Heart right ventricle (tissue), 16 donors: ENCODE data around the gene LGALS14. TPM values are rescaled to one million over a fixed set of nuclear protein-coding genes. Genes with fewer than 3 reads are reported as not detected.

ENCODE experiments used
- ATAC-seq, 8 donors: fragments of 200-7000 bp; cut with Tn5 transposase; one replicate each; pipeline ENCODE4 v1.9.1; 2020; ENCODE audit warnings: mild to moderate bottlenecking in 8 of 8, moderate library complexity in 8 of 8, moderate number of reproducible peaks in 1 of 8
- DNase-seq, 2 donors: peaks; one replicate each; pipeline ENCODE4 v3.0.0-alpha.2; 2020
- H3K27ac ChIP-seq, 10 donors: fragments of 200-600 bp; sonication (generic) in 2 of 10; one replicate each; pipeline versions ENCODE4 v1.5.0 to v1.8.0; 2020 to 2022; ENCODE audit warnings: mild to moderate bottlenecking in 3 of 10
- H3K27me3 ChIP-seq, 7 donors: fragments of 200-600 bp; one replicate each; pipeline ENCODE4 v1.8.0; 2021 to 2022; ENCODE audit warnings: mild to moderate bottlenecking in 2 of 7
- H3K36me3 ChIP-seq, 9 donors: fragments of 200-600 bp; sonication (generic) in 1 of 9; one replicate each; pipeline versions ENCODE4 v1.5.0 to v1.8.0; 2020 to 2022; ENCODE audit warnings: mild to moderate bottlenecking in 2 of 9
- H3K4me1 ChIP-seq, 9 donors: fragments of 200-600 bp; sonication (generic) in 1 of 9; one replicate each; pipeline versions ENCODE4 v1.5.0 to v1.8.0; 2020 to 2022; ENCODE audit warnings: mild to moderate bottlenecking in 4 of 9
- H3K4me3 ChIP-seq, 10 donors: fragments of 200-600 bp; sonication (generic) in 2 of 10; one replicate each; pipeline versions ENCODE4 v1.5.0 to v1.8.0; 2020 to 2022; ENCODE audit warnings: mild to moderate bottlenecking in 7 of 10, moderate library complexity in 2 of 10
- H3K9me3 ChIP-seq, 11 donors: fragments of 200-600 bp in 10 of 11; sonication (generic) in 2 of 11; one replicate each; pipeline versions ENCODE4 v1.5.0 to v1.8.0; 2013 to 2022; ENCODE audit warnings: mild to moderate bottlenecking in 2 of 11, control low read depth in 1 of 11, moderate library complexity in 1 of 11
- WGBS, 2 donors: extraction: QIAGEN DNeasy Blood & Tissue Kit; methylation state at CpG; one replicate each; pipeline ENCODE4 v1.1.7; 2013; ENCODE audit warnings: inconsistent platforms in 1 of 2; 5-methylcytosine and 5-hydroxymethylcytosine counted together
- intact Hi-C, 10 donors: fragments of 100-400 bp; cut with DNase I; formaldehyde crosslinking; loops; one replicate each; pipeline versions ENCODE4 v1.11.1 to v1.14.2; 2022
- polyA plus RNA-seq, 2 donors: library from polyadenylated mRNA; stranded (reverse); fragments of 200-250 nt; gene quantifications; one replicate each; pipeline ENCODE4 v1.2.3, GENCODE V29; 2013
- total RNA-seq, 10 donors: library from RNA; stranded (reverse); fragmentation: NEBNext Ultra II Directional in 3 of 10; extraction: Animal tissue kit (Norgen Biotek cat#: 25700) in 3 of 10; gene quantifications; one replicate each; pipeline versions ENCODE4 v1.2.1 to v1.2.4, GENCODE V29; 2021 to 2023
- TF ChIP-seq, protein P1 (sequence below), 9 donors: fragments of 200-600 bp; sonication (generic) in 2 of 9; IDR thresholded peaks; one replicate each; pipeline versions ENCODE4 v1.5.0 to v1.8.0; 2021 to 2022; ENCODE audit warnings: antibody characterized with exemption in 9 of 9, mild to moderate bottlenecking in 5 of 9, moderate library complexity in 1 of 9
- donor health status: Arrhythmogenic right ventricular cardiomyopathy.
- donor health status: ischemic (EF 13 %, LVEDD 7.1; RV severe dilation, severe dysfunction).
- donor health status: healthy with polysubstance abuse.
- donor health status: DM: no; HTN: yes; CAD: no.
- donor health status: DM: no; HTN: no; CAD: no.
- donor health status: ischemic (EF 25% LVEDD 6.9; RV normal size, moderate dysfunction).
- donor health status: ischemic (EF 25% LVEDD 5.7; RV mildly dilated, moderate dysfunction).
- donor health status: healthy.
- donor health status: DM: yes; HTN: yes; CAD: no.
- donor health status: Ischemic cardiomyopathy.
- donor health status: ischemic (EF 35%, LVEDD 5.7; RV mildly dilated, moderate dysfunction).
- donor health status: nonischemic (EF 11% LVEDD 7.7; RV severe dilation, severe dysfunction).
- donor health status: DM: yes; HTN: yes; CAD: no.
- donor health status: PGD.
- donor health status: ischemic (EF 29% LVEDD 5.4; RV normal size, mild dysfunction).
- donor health status: nonischemic (EF 23%, LVEDD 6.1; RV moderate dilation, normal function).

The LGALS14 gene
- total and polyA plus RNA-seq, 12 donors: not detected

DNA sequence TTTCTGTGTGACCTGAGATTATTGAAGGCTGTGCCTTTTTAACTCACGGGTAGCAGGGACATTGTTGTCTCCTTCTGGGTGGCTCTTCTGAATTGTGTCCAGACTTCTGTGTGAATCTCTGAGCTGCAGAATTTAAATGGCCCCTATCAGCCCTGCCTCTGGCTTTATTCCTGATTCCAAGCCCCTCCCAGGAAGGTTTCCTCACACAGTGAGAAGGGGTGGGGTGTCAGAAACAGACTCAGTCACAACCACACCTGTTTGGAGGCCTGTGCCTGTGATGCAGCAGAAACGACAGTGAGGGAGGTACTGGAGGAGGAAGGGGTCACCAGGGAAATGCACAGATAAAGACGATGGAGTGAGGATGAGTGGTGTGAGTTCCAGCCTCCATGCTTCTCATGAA lies 33.6 kb downstream of the LGALS14 start, which contains the start of gene CLC:
CLC (minus strand) TSS at position 139 of the 400 bp plus-strand sequence; CDS start at position 62, 77 bp downstream.
- 45% methylated on average over 3 of the region's 3 CpGs for WGBS, 2 donors
- Histone ChIP-seq H3K9me3 (no peaks in the 10 kb centered on the region), H3K36me3 (no peaks in the 10 kb centered on the region), H3K27ac (no peak within 1 kb of the TSS), H3K4me3 (peak within 1 kb of the TSS in 1 of 10 donors; percentile 26), H3K4me1 (no peaks in the 10 kb centered on the region), H3K27me3 (peaks cover 0 to 17% (median 9%) of the 10 kb centered on the region in 7 donors)
- DNase-seq (no peak), ATAC-seq (no peak)
- intact Hi-C loops: no loop called here
- TF ChIP-seq, protein P1, sequence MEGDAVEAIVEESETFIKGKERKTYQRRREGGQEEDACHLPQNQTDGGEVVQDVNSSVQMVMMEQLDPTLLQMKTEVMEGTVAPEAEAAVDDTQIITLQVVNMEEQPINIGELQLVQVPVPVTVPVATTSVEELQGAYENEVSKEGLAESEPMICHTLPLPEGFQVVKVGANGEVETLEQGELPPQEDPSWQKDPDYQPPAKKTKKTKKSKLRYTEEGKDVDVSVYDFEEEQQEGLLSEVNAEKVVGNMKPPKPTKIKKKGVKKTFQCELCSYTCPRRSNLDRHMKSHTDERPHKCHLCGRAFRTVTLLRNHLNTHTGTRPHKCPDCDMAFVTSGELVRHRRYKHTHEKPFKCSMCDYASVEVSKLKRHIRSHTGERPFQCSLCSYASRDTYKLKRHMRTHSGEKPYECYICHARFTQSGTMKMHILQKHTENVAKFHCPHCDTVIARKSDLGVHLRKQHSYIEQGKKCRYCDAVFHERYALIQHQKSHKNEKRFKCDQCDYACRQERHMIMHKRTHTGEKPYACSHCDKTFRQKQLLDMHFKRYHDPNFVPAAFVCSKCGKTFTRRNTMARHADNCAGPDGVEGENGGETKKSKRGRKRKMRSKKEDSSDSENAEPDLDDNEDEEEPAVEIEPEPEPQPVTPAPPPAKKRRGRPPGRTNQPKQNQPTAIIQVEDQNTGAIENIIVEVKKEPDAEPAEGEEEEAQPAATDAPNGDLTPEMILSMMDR (IDR thresholded peaks at IDR 0.05): no peak

DNA sequence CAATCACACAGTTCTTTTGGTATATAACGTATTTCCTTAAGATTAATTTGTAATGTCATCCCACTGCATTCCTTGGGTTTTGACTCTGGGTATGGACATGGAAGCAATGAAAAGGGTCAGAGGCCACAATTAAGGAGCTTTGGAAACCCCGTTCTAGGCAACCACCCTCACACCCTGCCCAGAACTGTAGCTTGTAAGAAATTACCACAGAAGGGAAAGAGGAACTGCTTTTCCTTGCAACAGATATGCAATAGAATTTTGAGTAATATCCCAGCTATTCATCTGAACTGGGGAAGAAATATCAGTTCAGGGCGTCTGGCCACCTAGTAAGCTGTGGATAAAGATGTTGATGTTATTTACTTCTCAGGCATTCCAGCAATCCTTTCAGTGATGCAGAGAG lies 34.5 kb downstream of the LGALS14 start:
- DNase-seq: no peak
- 47 to 50% methylated on average over 3 of the region's 3 CpGs for WGBS, 2 donors
- intact Hi-C loops: no loop called here
- ATAC-seq: no peak
- H3K9me3 ChIP-seq: no peaks in the 10 kb centered on the region
- no peaks in the 10 kb centered on the region for H3K36me3 ChIP-seq
- H3K27me3 ChIP-seq: peaks cover 0 to 25% (median 16%) of the 10 kb centered on the region in 7 donors
- TF ChIP-seq, protein P1 (IDR thresholded peaks at IDR 0.05): no peak
- H3K4me3 ChIP-seq: no peak overlapping the region
- no peak overlapping the region for H3K27ac ChIP-seq
- H3K4me1 ChIP-seq: no peaks in the 10 kb centered on the region

DNA sequence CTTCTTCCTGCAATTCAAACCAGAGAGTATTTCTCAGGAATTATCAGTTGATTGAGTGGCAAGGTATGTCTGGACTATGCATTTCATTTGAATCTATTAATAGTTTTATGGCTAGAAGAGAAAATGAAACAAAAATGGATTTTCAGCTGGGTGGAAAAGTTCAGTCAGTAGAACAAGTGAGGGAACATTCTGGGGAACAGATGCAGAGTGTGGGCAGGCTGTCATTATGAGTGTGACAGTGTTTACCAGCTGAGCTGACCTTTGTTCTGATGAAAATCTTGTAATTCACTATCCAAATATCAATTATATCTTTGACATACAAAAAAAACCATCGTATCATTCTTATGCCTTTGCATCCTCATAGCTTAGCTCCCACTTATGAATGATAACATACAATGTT lies 36.1 kb downstream of the LGALS14 start:
- ATAC-seq: no peak
- DNase-seq: no peak
- WGBS, 2 donors: 92 to 94% methylated on average over 1 of the region's 1 CpG
- intact Hi-C loops: no loop called here
- no peaks in the 10 kb centered on the region for H3K4me1 ChIP-seq
- H3K4me3 ChIP-seq: no peak overlapping the region
- H3K36me3 ChIP-seq: no peaks in the 10 kb centered on the region
- H3K27me3 ChIP-seq: peaks cover 0 to 41% (median 21%) of the 10 kb centered on the region in 7 donors
- no peaks in the 10 kb centered on the region for H3K9me3 ChIP-seq
- peak overlapping the region in 1 of 10 donors; percentile 3 for H3K27ac ChIP-seq
- TF ChIP-seq, protein P1 (IDR thresholded peaks at IDR 0.05): no peak

DNA sequence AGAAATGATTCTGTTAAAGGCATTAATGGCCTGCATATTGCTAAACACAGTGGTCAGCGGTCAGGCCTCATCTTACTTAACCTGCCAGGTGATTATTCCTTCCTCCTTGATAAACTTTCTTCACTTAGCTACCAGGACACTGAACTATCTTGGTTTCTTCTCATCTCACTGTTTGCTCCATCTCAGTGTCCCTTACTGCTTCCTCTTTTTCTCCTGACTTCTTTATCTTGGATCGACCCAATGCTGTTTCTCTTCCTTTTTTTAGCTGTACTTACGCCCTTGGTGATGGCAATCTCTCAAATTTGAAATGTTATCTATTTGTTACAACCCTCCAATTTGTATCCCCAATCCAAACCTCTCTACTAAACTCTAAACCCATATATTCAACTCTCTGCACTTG lies 41.4 kb downstream of the LGALS14 start:
- WGBS, 2 donors: 52 to 62% methylated on average over 3 of the region's 3 CpGs
- H3K4me1 ChIP-seq: no peaks in the 10 kb centered on the region
- no peaks in the 10 kb centered on the region for H3K36me3 ChIP-seq
- H3K27ac ChIP-seq: no peak overlapping the region
- no peaks in the 10 kb centered on the region for H3K9me3 ChIP-seq
- intact Hi-C loops: no loop called here
- TF ChIP-seq, protein P1 (IDR thresholded peaks at IDR 0.05): no peak
- DNase-seq (no peak), ATAC-seq (no peak)
- peaks cover 0 to 55% (median 16%) of the 10 kb centered on the region in 7 donors for H3K27me3 ChIP-seq
- H3K4me3 ChIP-seq: no peak overlapping the region
